HEK293 (cell line): Measurements from ENCODE around the gene TPMT.

ENCODE experiments used
- CTCF ChIA-PET: fragments of 350-600 bp; formaldehyde crosslinking; extraction: SDS; loops from one replicate; lab custom pipeline; 2021; ENCODE audit warnings: antibody characterized with exemption; lab: Yijun Ruan, JAX
- POLR2A ChIA-PET: fragments of 300-600 bp; formaldehyde crosslinking; extraction: SDS; loops from one replicate; lab custom pipeline; 2020; ENCODE audit warnings: antibody characterized with exemption, inconsistent platforms; lab: Yijun Ruan, JAX
- H3K27ac ChIP-seq: fragments of 200-500 bp; sonication (Bioruptor generic); 2 replicates; pipeline ENCODE4 v1.5.1; 2014; ENCODE audit warnings: low read depth, low read length, control low read depth, inconsistent platforms; ENCODE audit errors: extremely low read depth
- H3K36me3 ChIP-seq, 2 experiments: fragments of 200-500 bp in 1 of 2; sonication (Bioruptor generic) in 1 of 2; 1 replicate in 1 of 2; 2 replicates in 1 of 2; pipeline ENCODE4 v1.5.1; 2014 to 2017; ENCODE audit warnings: inconsistent platforms in 2 of 2, low read length in 2 of 2; ENCODE audit not compliant: control insufficient read depth in 2 of 2, insufficient read depth in 1 of 2
- H3K4me1 ChIP-seq: fragments of 200-500 bp; sonication (Bioruptor generic); 2 replicates; pipeline ENCODE4 v1.5.1; 2014; ENCODE audit warnings: mild to moderate bottlenecking, low read length, inconsistent platforms; ENCODE audit not compliant: control insufficient read depth, insufficient read depth
- H3K4me3 ChIP-seq: 2 replicates; pipeline ENCODE4 v1.5.1; 2011; ENCODE audit warnings: low read depth, mild to moderate bottlenecking, control low read depth, low read length, moderate library complexity
- H3K9me3 ChIP-seq: fragments of 200-500 bp; sonication (Bioruptor generic); 2 replicates; pipeline ENCODE4 v1.5.1; 2014; ENCODE audit warnings: low read depth, low read length, inconsistent platforms; ENCODE audit not compliant: control insufficient read depth, insufficient read depth
- KLF16 ChIP-seq: fragments of 450-650 bp; formaldehyde crosslinking; IDR thresholded peaks from 2 replicates; pipeline ENCODE4 v1.5.1; 2017; ENCODE audit warnings: missing biosample characterization, missing genetic modification characterization
- PRDM10 ChIP-seq: fragments of 450-650 bp; formaldehyde crosslinking; IDR thresholded peaks from 2 replicates; pipeline ENCODE4 v1.5.1; 2016; ENCODE audit warnings: missing biosample characterization, missing genetic modification characterization
- ZBTB26 ChIP-seq: fragments of 450-650 bp; formaldehyde crosslinking; optimal IDR thresholded peaks from 2 replicates; pipeline ENCODE3; 2016; ENCODE audit warnings: missing biosample characterization, mild to moderate bottlenecking, missing genetic modification characterization
- ZEB2 ChIP-seq: fragments of 450-650 bp; formaldehyde crosslinking; IDR thresholded peaks from 2 replicates; pipeline ENCODE4 v1.5.1; 2016; ENCODE audit warnings: missing biosample characterization, missing genetic modification characterization
- ZNF132 ChIP-seq: fragments of 450-650 bp; formaldehyde crosslinking; IDR thresholded peaks from 2 replicates; pipeline ENCODE4 v1.5.1; 2017; ENCODE audit warnings: missing biosample characterization, missing genetic modification characterization, borderline replicate concordance
- ZNF148 ChIP-seq: fragments of 450-650 bp; formaldehyde crosslinking; IDR thresholded peaks from 2 replicates; pipeline ENCODE4 v1.5.0; 2017; ENCODE audit warnings: missing biosample characterization, missing genetic modification characterization, borderline replicate concordance
- ZNF2 ChIP-seq: fragments of 450-650 bp; formaldehyde crosslinking; IDR thresholded peaks from 2 replicates; pipeline ENCODE4 v1.5.1; 2016; ENCODE audit warnings: missing biosample characterization, missing genetic modification characterization
- ZNF221 ChIP-seq: fragments of 450-650 bp; formaldehyde crosslinking; IDR thresholded peaks from 2 replicates; pipeline ENCODE4 v1.5.1; 2017; ENCODE audit warnings: missing biosample characterization, missing genetic modification characterization, borderline replicate concordance
- ZNF280D ChIP-seq: fragments of 450-650 bp; formaldehyde crosslinking; IDR thresholded peaks from 2 replicates; pipeline ENCODE4 v1.5.1; 2016; ENCODE audit warnings: missing biosample characterization, missing genetic modification characterization
- ZNF302 ChIP-seq: fragments of 450-650 bp; formaldehyde crosslinking; IDR thresholded peaks from 2 replicates; pipeline ENCODE4 v1.5.1; 2016; ENCODE audit warnings: missing biosample characterization, missing genetic modification characterization, low read depth
- ZNF529 ChIP-seq: fragments of 450-650 bp; formaldehyde crosslinking; IDR thresholded peaks from 2 replicates; pipeline ENCODE4 v1.5.1; 2017; ENCODE audit warnings: missing genetic modification characterization, missing biosample characterization; ENCODE audit not compliant: insufficient replicate concordance
- ZNF544 ChIP-seq: fragments of 450-650 bp; formaldehyde crosslinking; IDR thresholded peaks from 2 replicates; pipeline ENCODE4 v1.5.0; 2017; ENCODE audit warnings: missing biosample characterization, missing genetic modification characterization
- ZNF600 ChIP-seq: fragments of 450-650 bp; formaldehyde crosslinking; IDR thresholded peaks from 2 replicates; pipeline ENCODE4 v1.5.1; 2016; ENCODE audit warnings: missing biosample characterization, missing genetic modification characterization
- ZNF639 ChIP-seq: fragments of 450-650 bp; formaldehyde crosslinking; IDR thresholded peaks from 2 replicates; pipeline ENCODE4 v1.5.1; 2016; ENCODE audit warnings: missing biosample characterization, missing genetic modification characterization
- ZNF776 ChIP-seq: fragments of 450-650 bp; formaldehyde crosslinking; IDR thresholded peaks from 2 replicates; pipeline ENCODE4 v1.5.0; 2017; ENCODE audit warnings: missing biosample characterization, missing genetic modification characterization, borderline replicate concordance
- ZNF777 ChIP-seq: fragments of 450-650 bp; formaldehyde crosslinking; IDR thresholded peaks from 2 replicates; pipeline ENCODE4 v1.5.1; 2017; ENCODE audit warnings: missing biosample characterization, missing genetic modification characterization, borderline replicate concordance

TPMT gene

GRCh38 chr6:18166312-18167036 lies 11.6 kb upstream of the TPMT start (continued):
- TF ChIP-seq PRDM10 (tag by site-specific recombination) (no peak), ZEB2 (tag by site-specific recombination) (no peak), ZNF221 (tag by site-specific recombination) (no peak), ZNF777 (no peak)
- TF ChIP-seq, all 188 proteins: peak for 0

- Histone ChIP-seq H3K4me1 (no peaks in the 10 kb centered on the region), H3K36me3 (peaks cover 48 to 55% of the 10 kb centered on the region in 2 experiments), H3K9me3 (no peaks in the 10 kb centered on the region), H3K27ac (no peak overlapping the region), H3K4me3 (no peak overlapping the region)
- TF ChIP-seq ZNF280D (tag by site-specific recombination) (no peak), ZNF2 (tag by site-specific recombination) (no peak), ZNF302 (tag by site-specific recombination) (no peak), ZNF639 (no peak), KLF16 (tag by site-specific recombination) (no peak), ZNF148 (no peak), ZNF529 (tag by site-specific recombination) (no peak)
- ChIA-PET CTCF (no interaction called here), POLR2A (no interaction called here)
Measured at GRCh38 chr6:18165751-18166150, 10.9 kb upstream of the TPMT start.

- H3K36me3 ChIP-seq, result peaks cover 42% of the 10 kb centered on the region in 2 experiments
- POLR2A ChIA-PET, result no interaction called here
- TF ChIP-seq ZBTB26 (tag by site-specific recombination) (no peak), ZNF776 (no peak), ZNF544 (tag by site-specific recombination) (no peak), ZNF600 (tag by site-specific recombination) (no peak), ZEB2 (tag by site-specific recombination) (no peak), ZNF132 (tag by site-specific recombination) (no peak), ZNF280D (tag by site-specific recombination) (no peak)
Measured at GRCh38 chr6:18162401-18162800, 7.5 kb upstream of the TPMT start.

More at GRCh38 chr6:18162401-18162800, 7.5 kb upstream of the TPMT start:
- H3K27ac ChIP-seq, result no peak overlapping the region
- no peaks in the 10 kb centered on the region for H3K9me3 ChIP-seq
- no peak overlapping the region for H3K4me3 ChIP-seq
- CTCF ChIA-PET, result interaction anchor here (0.6 to 0.7 kb wide), 3 partner anchors 11 to 351 kb away, joined by 3 to 5 read pairs (median 3); no protein-coding TSS in a partner anchor
- H3K4me1 ChIP-seq, result no peaks in the 10 kb centered on the region
